IMR-90 (cell line): ENCODE measurements around the gene OPCML. TPM values are rescaled to one million over a fixed set of nuclear protein-coding genes. Genes with fewer than 3 reads are reported as not detected.
A peak's percentile ranks its signal among the peaks of the same experiment; 100 is the strongest.

ENCODE experiments used
- ATAC-seq: fragments of 200-7000 bp; cut with Tn5 transposase; 2 replicates; pipeline ENCODE4 v1.9.1; 2020; ENCODE audit warnings: low read depth, mild to moderate bottlenecking, moderate library complexity
- BruUV-seq: library from RNA; stranded (reverse); fragments of 400-500 nt; replicated peaks from 2 replicates; lab custom pipeline; 2021; lab: Mats Ljungman, UMichigan
- CTCF ChIA-PET: fragments of 300-600 bp; formaldehyde crosslinking; extraction: SDS; loops from one replicate; lab custom pipeline; 2021; ENCODE audit warnings: antibody characterized with exemption; lab: Yijun Ruan, JAX
- POLR2A ChIA-PET: fragments of 300-600 bp; sonication (Branson Sonifier 250); formaldehyde crosslinking; loops from one replicate; lab custom pipeline; 2022; ENCODE audit warnings: antibody characterized with exemption; ENCODE audit not compliant: unreplicated experiment; lab: Charles Lee
- DNase-seq: peaks from one replicate; pipeline ENCODE4 v3.0.0; 2013
- H2AFZ ChIP-seq: replicated peaks from 2 replicates; pipeline ENCODE3; 2013; ENCODE audit warnings: low read length, mild to moderate bottlenecking; ENCODE audit not compliant: poor library complexity
- H2AK5ac ChIP-seq: 2 replicates; pipeline ENCODE4 v1.6.1; 2013; ENCODE audit warnings: low read depth, low read length, inconsistent platforms
- H2AK9ac ChIP-seq: replicated peaks from 2 replicates; pipeline ENCODE3; 2013; ENCODE audit warnings: mild to moderate bottlenecking, low read depth, low read length, moderate library complexity; ENCODE audit not compliant: poor library complexity
- H2BK120ac ChIP-seq: 2 replicates; pipeline ENCODE4 v1.6.1; 2013; ENCODE audit warnings: low read depth, low read length, inconsistent platforms
- H2BK15ac ChIP-seq: 3 replicates; pipeline ENCODE4 v1.6.1; 2013; ENCODE audit warnings: low read depth, low read length, inconsistent platforms
- H2BK20ac ChIP-seq: 2 replicates; pipeline ENCODE4 v1.6.1; 2013; ENCODE audit warnings: low read depth, mild to moderate bottlenecking, inconsistent platforms, low read length, moderate library complexity
- H2BK5ac ChIP-seq: 2 replicates; pipeline ENCODE4 v1.6.1; 2013; ENCODE audit warnings: mild to moderate bottlenecking, low read depth, low read length, inconsistent platforms; ENCODE audit not compliant: poor library complexity, severe bottlenecking
- H3K14ac ChIP-seq: replicated peaks from 2 replicates; pipeline ENCODE4 v1.6.1; 2013; ENCODE audit warnings: low read depth, low read length, inconsistent platforms
- H3K18ac ChIP-seq: 2 replicates; pipeline ENCODE4 v1.6.1; 2013; ENCODE audit warnings: low read depth, low read length, control low read depth
- H3K23ac ChIP-seq: 2 replicates; pipeline ENCODE4 v1.6.1; 2013; ENCODE audit warnings: low read depth, low read length, inconsistent platforms
- H3K27ac ChIP-seq: 2 replicates; pipeline ENCODE4 v1.5.1; 2013; ENCODE audit warnings: mild to moderate bottlenecking, control low read depth, low read length; ENCODE audit not compliant: insufficient read depth
- H3K27me3 ChIP-seq: 2 replicates; pipeline ENCODE4 v1.6.1; 2013; ENCODE audit warnings: low read length; ENCODE audit not compliant: control insufficient read depth, insufficient read depth
- H3K36me3 ChIP-seq: 2 replicates; pipeline ENCODE4 v1.6.1; 2013; ENCODE audit warnings: low read length, mixed read lengths; ENCODE audit not compliant: control insufficient read depth, insufficient read depth
- H3K4ac ChIP-seq: 2 replicates; pipeline ENCODE4 v1.6.1; 2013; ENCODE audit warnings: low read depth, low read length, inconsistent platforms
- H3K4me1 ChIP-seq: 2 replicates; pipeline ENCODE4 v1.6.1; 2013; ENCODE audit warnings: low read length, mixed read lengths; ENCODE audit not compliant: control insufficient read depth, insufficient read depth
- H3K4me2 ChIP-seq: 2 replicates; pipeline ENCODE4 v1.6.1; 2013; ENCODE audit warnings: low read depth, mild to moderate bottlenecking, control low read depth, low read length, moderate library complexity
- H3K4me3 ChIP-seq: 2 replicates; pipeline ENCODE4 v1.5.1; 2013; ENCODE audit warnings: low read depth, mild to moderate bottlenecking, control low read depth, low read length, moderate library complexity; ENCODE audit not compliant: insufficient read depth
- H3K56ac ChIP-seq: 2 replicates; pipeline ENCODE4 v1.6.1; 2013; ENCODE audit warnings: low read length, inconsistent platforms; ENCODE audit not compliant: insufficient read depth; ENCODE audit errors: extremely low read depth
- H3K79me1 ChIP-seq, 2 experiments: 2 replicates each; pipeline ENCODE4 v1.6.1; 2013; ENCODE audit warnings: low read length in 2 of 2, inconsistent platforms in 1 of 2, low read depth in 1 of 2
- H3K9ac ChIP-seq: 2 replicates; pipeline ENCODE4 v1.6.1; 2013; ENCODE audit warnings: low read depth, low read length, control low read depth
- H3K9me1 ChIP-seq: 2 replicates; pipeline ENCODE4 v1.6.1; 2013; ENCODE audit warnings: low read length, inconsistent platforms; ENCODE audit not compliant: insufficient read depth
- H3K9me3 ChIP-seq: 2 replicates; pipeline ENCODE4 v1.6.1; 2013; ENCODE audit warnings: low read length; ENCODE audit not compliant: control insufficient read depth, insufficient read depth
- H4K20me1 ChIP-seq: 2 replicates; pipeline ENCODE4 v1.6.1; 2013; ENCODE audit warnings: low read length, inconsistent platforms; ENCODE audit not compliant: insufficient read depth
- H4K5ac ChIP-seq: 2 replicates; pipeline ENCODE4 v1.6.1; 2013; ENCODE audit warnings: mild to moderate bottlenecking, low read depth, low read length, control low read depth
- H4K8ac ChIP-seq, 2 experiments: 2 replicates each; pipeline ENCODE4 v1.6.1; 2013; ENCODE audit warnings: low read depth in 2 of 2, low read length in 2 of 2, control low read depth in 1 of 2, inconsistent platforms in 1 of 2
- H4K91ac ChIP-seq: 2 replicates; pipeline ENCODE4 v1.6.1; 2013; ENCODE audit warnings: low read depth, low read length, inconsistent platforms; ENCODE audit not compliant: insufficient read depth
- BHLHE40 ChIP-seq: fragments of 150-350 bp; IDR thresholded peaks from 2 replicates; pipeline ENCODE4 v1.6.1; 2016; ENCODE audit warnings: mild to moderate bottlenecking, low read depth, low read length
- CEBPB ChIP-seq: IDR thresholded peaks from 2 replicates; pipeline ENCODE4 v1.6.1; 2012; ENCODE audit warnings: low read depth, low read length, improper control_type of control experiment
- FOS ChIP-seq: fragments of 150-350 bp; IDR thresholded peaks from 2 replicates; pipeline ENCODE4 v1.6.1; 2016; ENCODE audit warnings: low read depth, low read length
- MAFK ChIP-seq: IDR thresholded peaks from 2 replicates; pipeline ENCODE4 v1.6.1; 2012; ENCODE audit warnings: low read depth, low read length, improper control_type of control experiment
- MAZ ChIP-seq: IDR thresholded peaks from 2 replicates; pipeline ENCODE4 v1.6.1; 2012; ENCODE audit warnings: low read depth, mild to moderate bottlenecking, low read length, improper control_type of control experiment, moderate library complexity, borderline replicate concordance
- NFE2L2 ChIP-seq: fragments of 150-350 bp; IDR thresholded peaks from 2 replicates; pipeline ENCODE4 v1.6.1; 2016; ENCODE audit warnings: low read depth, mild to moderate bottlenecking, low read length
- RCOR1 ChIP-seq: IDR thresholded peaks from 2 replicates; pipeline ENCODE4 v1.6.1; 2012; ENCODE audit warnings: mild to moderate bottlenecking, low read length, improper control_type of control experiment; ENCODE audit not compliant: insufficient replicate concordance
- WGBS, 2 experiments: methylation state at CpG; one replicate each; pipeline versions ENCODE4 v1.1.5 to v1.1.7; 2013; ENCODE audit warnings: missing lambda C conversion rate in 2 of 2; ENCODE audit not compliant: insufficient read length in 1 of 2; ENCODE audit errors: extremely low coverage in 2 of 2; 5-methylcytosine and 5-hydroxymethylcytosine counted together
- dilution Hi-C: fragments of 300-500 bp; cut with HindIII; formaldehyde crosslinking; loops from one replicate; pipeline ENCODE4 v1.14.3; 2018; ENCODE audit warnings: low sequenced_read_pairs; ENCODE audit not compliant: unreplicated experiment
- in situ Hi-C: fragments of 300-500 bp; cut with MboI; formaldehyde crosslinking; loops from 3 replicates; pipeline ENCODE4 v1.14.3; 2019; ENCODE audit warnings: low sequenced_read_pairs, inconsistent platforms, mixed read lengths
- intact Hi-C: fragments of 100-400 bp; cut with micrococcal nuclease; formaldehyde crosslinking; loops from 2 replicates; pipeline ENCODE4 v1.10.0; 2022
- polyA plus RNA-seq, 3 experiments: library from polyadenylated mRNA; depleted of rRNA; stranded (reverse); fragments of >200 nt; gene quantifications; 2 replicates each; pipeline ENCODE4 v1.2.3, GENCODE V29; 2012; ENCODE audit warnings: low replicate concordance in 1 of 3
- total RNA-seq: library from RNA; depleted of rRNA; stranded (reverse); fragments of >200 nt; gene quantifications from 2 replicates; pipeline ENCODE4 v1.2.3, GENCODE V29; 2012
- TF ChIP-seq, protein P1 (sequence below): conservative IDR thresholded peaks from 2 replicates; pipeline ENCODE4 v1.5.1; 2012; ENCODE audit warnings: mild to moderate bottlenecking, low read depth, low read length, improper control_type of control experiment
- TF ChIP-seq, protein P2 (sequence below): fragments of 150-350 bp; IDR thresholded peaks from 2 replicates; pipeline ENCODE4 v1.6.1; 2017; ENCODE audit warnings: mild to moderate bottlenecking, antibody characterized with exemption, low read length, low read depth

The OPCML gene
- total and polyA plus RNA-seq, 2 of the 4 experiments (the other 2 are of a cell fraction): under 0.01 to 2.6 TPM

DNA sequence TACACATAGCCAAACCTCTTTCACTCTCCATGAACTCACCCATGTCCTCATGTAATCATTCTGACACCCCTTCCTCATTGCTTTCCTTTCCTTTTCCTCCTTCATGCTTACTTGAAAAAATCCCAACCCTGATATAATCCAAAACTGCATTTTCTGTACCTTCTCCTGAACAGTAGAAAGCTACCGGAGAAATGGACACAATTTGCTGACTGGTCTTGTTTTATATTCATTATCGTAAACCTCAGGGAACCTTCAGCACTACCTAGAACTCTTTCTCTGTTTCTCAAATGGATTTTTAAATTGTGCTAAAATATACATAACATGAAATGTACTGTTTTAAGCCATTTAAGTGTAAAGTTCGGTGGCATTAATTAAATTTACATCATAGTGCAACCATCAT is 1165.0 kb downstream of the OPCML start:
- no peaks in the 10 kb centered on the region for H3K79me1 ChIP-seq
- H3K4ac ChIP-seq: no peak overlapping the region
- H3K9me3 ChIP-seq: no peaks in the 10 kb centered on the region
- no peak overlapping the region for H2BK15ac ChIP-seq
- H3K14ac ChIP-seq: no peak overlapping the region
- no peak overlapping the region for H3K9ac ChIP-seq
- H2AK9ac ChIP-seq: no peak overlapping the region
- in situ Hi-C loops: no loop called here
- CTCF ChIA-PET: no interaction called here
- H4K5ac ChIP-seq: no peak overlapping the region
- no peaks in the 10 kb centered on the region for H3K36me3 ChIP-seq
- H3K4me3 ChIP-seq: no peak overlapping the region
- H3K4me2 ChIP-seq: no peak overlapping the region
- DNase-seq: no peak
- POLR2A ChIA-PET: no interaction called here
- H3K4me1 ChIP-seq: no peaks in the 10 kb centered on the region
- H2AK5ac ChIP-seq: no peak overlapping the region
- no peaks in the 10 kb centered on the region for H3K9me1 ChIP-seq
- no peak overlapping the region for H3K56ac ChIP-seq
- no peak overlapping the region for H2BK5ac ChIP-seq
- H3K23ac ChIP-seq: no peak overlapping the region
- no TSS peak for BruUV-seq
- H3K27ac ChIP-seq: no peak overlapping the region
- no peak overlapping the region for H2AFZ ChIP-seq
- H4K8ac ChIP-seq: no peak overlapping the region
- WGBS, 2 experiments: no CpG with 5 or more reads among the region's 3 CpGs
- H2BK20ac ChIP-seq: no peak overlapping the region
- intact Hi-C loops: loop anchor here (10.0 kb wide), 1 partner anchor 222 kb away; no protein-coding TSS in a partner anchor
- no peak overlapping the region for H2BK120ac ChIP-seq
- no peaks in the 10 kb centered on the region for H3K27me3 ChIP-seq
- dilution Hi-C loops: no loop called here
- no peak for TF ChIP-seq NFE2L2
- TF ChIP-seq RCOR1: no peak
- TF ChIP-seq, protein P1, sequence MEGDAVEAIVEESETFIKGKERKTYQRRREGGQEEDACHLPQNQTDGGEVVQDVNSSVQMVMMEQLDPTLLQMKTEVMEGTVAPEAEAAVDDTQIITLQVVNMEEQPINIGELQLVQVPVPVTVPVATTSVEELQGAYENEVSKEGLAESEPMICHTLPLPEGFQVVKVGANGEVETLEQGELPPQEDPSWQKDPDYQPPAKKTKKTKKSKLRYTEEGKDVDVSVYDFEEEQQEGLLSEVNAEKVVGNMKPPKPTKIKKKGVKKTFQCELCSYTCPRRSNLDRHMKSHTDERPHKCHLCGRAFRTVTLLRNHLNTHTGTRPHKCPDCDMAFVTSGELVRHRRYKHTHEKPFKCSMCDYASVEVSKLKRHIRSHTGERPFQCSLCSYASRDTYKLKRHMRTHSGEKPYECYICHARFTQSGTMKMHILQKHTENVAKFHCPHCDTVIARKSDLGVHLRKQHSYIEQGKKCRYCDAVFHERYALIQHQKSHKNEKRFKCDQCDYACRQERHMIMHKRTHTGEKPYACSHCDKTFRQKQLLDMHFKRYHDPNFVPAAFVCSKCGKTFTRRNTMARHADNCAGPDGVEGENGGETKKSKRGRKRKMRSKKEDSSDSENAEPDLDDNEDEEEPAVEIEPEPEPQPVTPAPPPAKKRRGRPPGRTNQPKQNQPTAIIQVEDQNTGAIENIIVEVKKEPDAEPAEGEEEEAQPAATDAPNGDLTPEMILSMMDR: no peak
- no peak for TF ChIP-seq CEBPB
- no peak for TF ChIP-seq MAZ
- TF ChIP-seq, protein P2, sequence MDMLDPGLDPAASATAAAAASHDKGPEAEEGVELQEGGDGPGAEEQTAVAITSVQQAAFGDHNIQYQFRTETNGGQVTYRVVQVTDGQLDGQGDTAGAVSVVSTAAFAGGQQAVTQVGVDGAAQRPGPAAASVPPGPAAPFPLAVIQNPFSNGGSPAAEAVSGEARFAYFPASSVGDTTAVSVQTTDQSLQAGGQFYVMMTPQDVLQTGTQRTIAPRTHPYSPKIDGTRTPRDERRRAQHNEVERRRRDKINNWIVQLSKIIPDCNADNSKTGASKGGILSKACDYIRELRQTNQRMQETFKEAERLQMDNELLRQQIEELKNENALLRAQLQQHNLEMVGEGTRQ: no peak
- TF ChIP-seq FOS: no peak
- no peak for TF ChIP-seq BHLHE40
- peak; percentile 74 for TF ChIP-seq MAFK
- no peak for ATAC-seq
- no peak overlapping the region for H3K18ac ChIP-seq
- no peak overlapping the region for H4K91ac ChIP-seq
- no peaks in the 10 kb centered on the region for H4K20me1 ChIP-seq
